Measurements from ENCODE around the gene NUP133. TPM values are rescaled to one million over a fixed set of nuclear protein-coding genes. Genes with fewer than 3 reads are reported as not detected.
"Not testable (repeated sequence)": the region's sequence is repeated elsewhere in the genome, so short reads cannot be mapped to it uniquely, and the experiment has no call there.

NUP133 gene
- total and polyA plus RNA-seq, 10 of the 15 experiments (the other 5 are each of a cell fraction or from before 2014, with no cell fraction given) = 10.9 to 45.4 (median 29.2) TPM

DNA sequence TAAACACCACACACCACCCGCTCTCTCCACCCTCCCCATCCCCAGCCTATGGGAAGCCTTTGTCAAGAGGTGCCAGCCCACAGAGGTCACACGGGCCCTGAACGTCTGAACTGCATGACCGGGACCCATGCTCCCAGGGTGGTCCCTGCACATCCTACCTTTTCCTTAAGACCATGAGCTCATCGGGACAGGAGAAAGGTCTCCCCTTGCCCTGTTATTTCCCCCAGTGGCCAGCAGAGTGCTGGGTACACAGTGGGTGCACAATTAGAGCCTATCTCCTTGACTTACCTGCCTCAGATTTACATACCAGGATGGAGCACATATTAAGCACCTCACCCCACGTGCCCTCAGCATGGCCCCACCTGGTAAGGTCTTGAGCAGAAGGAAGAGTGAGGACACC lies 105.1 kb downstream of the NUP133 start:
- SMC1A ChIA-PET (ENCODE audit: uncharacterized antibody, unreplicated experiment) = no interaction called here
- no peak for DNase-seq (ENCODE audit: low read depth, low spot score)
- no peak for TF ChIP-seq RELB (IDR thresholded peaks at IDR 0.05; ENCODE audit: low read depth)
- TF ChIP-seq, protein P1, sequence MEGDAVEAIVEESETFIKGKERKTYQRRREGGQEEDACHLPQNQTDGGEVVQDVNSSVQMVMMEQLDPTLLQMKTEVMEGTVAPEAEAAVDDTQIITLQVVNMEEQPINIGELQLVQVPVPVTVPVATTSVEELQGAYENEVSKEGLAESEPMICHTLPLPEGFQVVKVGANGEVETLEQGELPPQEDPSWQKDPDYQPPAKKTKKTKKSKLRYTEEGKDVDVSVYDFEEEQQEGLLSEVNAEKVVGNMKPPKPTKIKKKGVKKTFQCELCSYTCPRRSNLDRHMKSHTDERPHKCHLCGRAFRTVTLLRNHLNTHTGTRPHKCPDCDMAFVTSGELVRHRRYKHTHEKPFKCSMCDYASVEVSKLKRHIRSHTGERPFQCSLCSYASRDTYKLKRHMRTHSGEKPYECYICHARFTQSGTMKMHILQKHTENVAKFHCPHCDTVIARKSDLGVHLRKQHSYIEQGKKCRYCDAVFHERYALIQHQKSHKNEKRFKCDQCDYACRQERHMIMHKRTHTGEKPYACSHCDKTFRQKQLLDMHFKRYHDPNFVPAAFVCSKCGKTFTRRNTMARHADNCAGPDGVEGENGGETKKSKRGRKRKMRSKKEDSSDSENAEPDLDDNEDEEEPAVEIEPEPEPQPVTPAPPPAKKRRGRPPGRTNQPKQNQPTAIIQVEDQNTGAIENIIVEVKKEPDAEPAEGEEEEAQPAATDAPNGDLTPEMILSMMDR (IDR thresholded peaks at IDR 0.05 in 2 of 3, conservative IDR thresholded peaks at IDR 0.05 in 1 of 3; ENCODE audit: control insufficient read depth in 2 of 3, extremely low read depth in 1 of 3, insufficient read depth in 1 of 3, low read depth in 3 of 3, low read length in 3 of 3) = 0 out of 6 replicates have a peak, but pooled peaks of 1 of the 3 experiments have one; percentile 8
- TF ChIP-seq EP300 (IDR thresholded peaks at IDR 0.05; ENCODE audit: borderline replicate concordance in 1 of 2, control insufficient read depth in 1 of 2, low read depth in 2 of 2, low read length in 2 of 2) = no peak
- TF ChIP-seq SMAD5 (IDR thresholded peaks at IDR 0.05; ENCODE audit: low read depth) = no peak
- Histone ChIP-seq H3K27ac (ENCODE audit: control insufficient read depth, insufficient read depth) (no peak overlapping the region), H3K9ac (ENCODE audit: control insufficient read depth, insufficient read depth, low read length) (no peak overlapping the region), H3K36me3 (ENCODE audit: control insufficient read depth in 2 of 2, insufficient read depth in 2 of 2, low read length in 1 of 2) (no peaks in the 10 kb centered on the region), H3K4me2 (ENCODE audit: control insufficient read depth, insufficient read depth) (no peak overlapping the region), H3K4me3 (no peak overlapping the region), H3K9me3 (replicated peaks; ENCODE audit: control insufficient read depth, insufficient read depth, low read length) (no peaks in the 10 kb centered on the region), H3K4me1 (ENCODE audit: control insufficient read depth, insufficient read depth, low read length) (no peaks in the 10 kb centered on the region), H3K27me3 (replicated peaks in 1 of 2; ENCODE audit: control insufficient read depth in 2 of 2, insufficient read depth in 2 of 2, low read length in 1 of 2) (peaks cover 9 to 13% of the 10 kb centered on the region in 2 experiments), H3K79me2 (ENCODE audit: control insufficient read depth, insufficient read depth, low read length) (no peaks in the 10 kb centered on the region), H2AFZ (ENCODE audit: control insufficient read depth, low read depth, low read length) (no peak overlapping the region), H4K20me1 (ENCODE audit: control insufficient read depth, insufficient read depth) (no peaks in the 10 kb centered on the region)
- BruUV-seq (replicated peaks) = no TSS peak
- POLR2A ChIA-PET = interaction anchor here (0.7 kb wide), 1 partner anchor 33 kb away, joined by 3 read pairs; no protein-coding TSS in a partner anchor
- 48% methylated on average over 6 of the region's 6 CpGs for WGBS (ENCODE audit: insufficient coverage, insufficient replicate concordance, low lambda C conversion rate, missing lambda C conversion rate)
- CTCF ChIA-PET = no interaction called here
- in situ Hi-C loops (cut with MboI) = no loop called here
- RAD21 ChIA-PET (ENCODE audit: unreplicated experiment) = no interaction called here
- intact Hi-C loops (cut with micrococcal nuclease; ENCODE audit: unreplicated experiment) = no loop called here
- ATAC-seq = no peak
- FAIRE-seq = no peak

GRCh38 chr1:229402329-229402728 lies 105.8 kb downstream of the NUP133 start:
- ATAC-seq; H3K9me3 ChIP-seq (replicated peaks; ENCODE audit: control insufficient read depth, insufficient read depth, low read length); H3K27ac ChIP-seq (ENCODE audit: control insufficient read depth, insufficient read depth); H3K79me2 ChIP-seq (ENCODE audit: control insufficient read depth, insufficient read depth, low read length); BruUV-seq (replicated peaks); intact Hi-C loops (cut with micrococcal nuclease; ENCODE audit: unreplicated experiment); H3K9ac ChIP-seq (ENCODE audit: control insufficient read depth, insufficient read depth, low read length); H3K36me3 ChIP-seq (ENCODE audit: control insufficient read depth in 2 of 2, insufficient read depth in 2 of 2, low read length in 1 of 2); H4K20me1 ChIP-seq (ENCODE audit: control insufficient read depth, insufficient read depth); H3K4me3 ChIP-seq; RAD21 ChIA-PET (ENCODE audit: unreplicated experiment); in situ Hi-C loops (cut with MboI); SMC1A ChIA-PET (ENCODE audit: uncharacterized antibody, unreplicated experiment); FAIRE-seq; CTCF ChIA-PET; H2AFZ ChIP-seq (ENCODE audit: control insufficient read depth, low read depth, low read length); H3K4me2 ChIP-seq (ENCODE audit: control insufficient read depth, insufficient read depth); DNase-seq (ENCODE audit: low read depth, low spot score); H3K4me1 ChIP-seq (ENCODE audit: control insufficient read depth, insufficient read depth, low read length): not testable (repeated sequence)
- POLR2A ChIA-PET = interaction anchor here (0.7 kb wide), 1 partner anchor 33 kb away, joined by 3 read pairs; no protein-coding TSS in a partner anchor
- WGBS (ENCODE audit: insufficient coverage, insufficient replicate concordance, low lambda C conversion rate, missing lambda C conversion rate) = 5% methylated on average over 4 of the region's 4 CpGs
- peaks cover 6 to 11% of the 10 kb centered on the region in 2 experiments for H3K27me3 ChIP-seq (replicated peaks in 1 of 2; ENCODE audit: control insufficient read depth in 2 of 2, insufficient read depth in 2 of 2, low read length in 1 of 2)
